Brain microvascular endothelial cell (primary cell): ENCODE results near the gene ATP6V0A4.

Experiments
- DNase-seq: peaks from one replicate; pipeline ENCODE4 v3.0.0-alpha.2; 2020
- H3K27ac ChIP-seq: fragments of 250-450 bp; sonication (Bioruptor Pico); 2 replicates; pipeline ENCODE4 v1.5.1; 2020; ENCODE audit warnings: mild to moderate bottlenecking, moderate library complexity
- H3K27me3 ChIP-seq: fragments of 250-450 bp; sonication (Bioruptor Pico); replicated peaks from 2 replicates; pipeline ENCODE4 v1.5.1; 2020; ENCODE audit warnings: mild to moderate bottlenecking
- H3K36me3 ChIP-seq: fragments of 250-450 bp; sonication (Bioruptor Pico); replicated peaks from 2 replicates; pipeline ENCODE4 v1.5.1; 2020; ENCODE audit warnings: mild to moderate bottlenecking
- H3K4me3 ChIP-seq: 2 replicates; pipeline ENCODE4 v1.5.1; 2011; ENCODE audit warnings: low read depth, mild to moderate bottlenecking, control low read depth, low read length, moderate library complexity
- CTCF ChIP-seq: IDR thresholded peaks from 2 replicates; pipeline ENCODE4 v1.5.1; 2011; ENCODE audit warnings: low read depth, mild to moderate bottlenecking, moderate library complexity, low read length, control low read depth, inconsistent platforms; ENCODE audit errors: missing control alignments
- in situ Hi-C: cut with HindIII; loops from 2 replicates; pipeline ENCODE4 v1.10.0; 2017; ENCODE audit warnings: low sequenced_read_pairs, low pct_ligation_motif_present

Gene ATP6V0A4

GRCh38 chr7:138726288-138726687 lies 71.7 kb downstream of the ATP6V0A4 start:
- in situ Hi-C loops: no loop called here
- H3K27me3 ChIP-seq: no peaks in the 10 kb centered on the region

GRCh38 chr7:138720286-138720685 lies 77.7 kb downstream of the ATP6V0A4 start:
- no peak for TF ChIP-seq CTCF
- Histone ChIP-seq H3K27me3 (no peaks in the 10 kb centered on the region), H3K4me3 (no peak overlapping the region), H3K27ac (no peak overlapping the region), H3K36me3 (no peaks in the 10 kb centered on the region)
- in situ Hi-C loops: no loop called here
- peak; percentile 13 for DNase-seq

More at GRCh38 chr7:138726288-138726687, 71.7 kb downstream of the ATP6V0A4 start:
- TF ChIP-seq CTCF: peak; percentile 20
- Histone ChIP-seq H3K36me3 (no peaks in the 10 kb centered on the region), H3K4me3 (no peak overlapping the region), H3K27ac (no peak overlapping the region)
- no peak for DNase-seq

DNA sequence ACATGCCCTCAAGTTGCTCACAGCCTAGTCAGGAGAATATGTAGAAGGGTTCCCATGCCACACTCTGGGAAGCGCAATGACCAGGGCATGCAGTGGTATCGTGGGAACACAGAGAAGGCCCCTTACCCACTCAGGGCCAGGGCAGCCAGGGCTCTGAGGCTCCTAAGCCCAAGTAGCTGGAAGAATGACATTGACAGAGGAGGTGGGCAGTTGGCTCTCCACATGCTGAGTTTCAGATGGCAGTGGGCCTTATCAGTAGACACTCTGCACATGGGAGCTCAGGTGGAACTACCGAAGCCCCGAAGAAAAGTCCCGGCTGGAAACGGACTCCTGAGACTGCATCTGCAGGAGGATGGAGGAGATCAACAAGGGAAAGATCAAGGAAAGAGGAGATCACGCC lies 81.1 kb downstream of the ATP6V0A4 start:
- Histone ChIP-seq H3K27me3 (no peaks in the 10 kb centered on the region), H3K27ac (no peak overlapping the region), H3K4me3 (no peak overlapping the region), H3K36me3 (no peaks in the 10 kb centered on the region)
- DNase-seq: no peak
- in situ Hi-C loops: no loop called here
- no peak for TF ChIP-seq CTCF

DNA sequence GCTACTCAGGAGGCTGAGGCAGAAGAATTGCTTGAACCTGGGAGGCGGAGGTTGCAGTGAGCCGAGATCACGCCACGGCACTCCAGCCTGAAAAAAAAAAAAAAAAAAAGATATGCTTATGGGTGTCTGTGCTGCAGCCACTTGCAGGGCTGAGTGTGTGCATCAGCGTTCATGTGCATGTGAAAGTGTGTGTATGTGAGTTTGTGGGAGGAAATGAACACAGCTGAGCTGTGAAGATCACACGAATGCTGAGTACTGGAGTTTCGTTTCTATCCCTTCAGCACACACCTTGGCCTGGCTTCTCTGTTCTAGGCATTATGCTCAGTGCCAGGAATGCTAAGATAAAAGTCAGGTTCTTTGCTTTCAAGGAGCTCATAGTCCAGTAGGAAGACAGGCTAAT lies 84.8 kb downstream of the ATP6V0A4 start:
- TF ChIP-seq CTCF: no peak
- in situ Hi-C loops: no loop called here
- H3K27me3 ChIP-seq: no peaks in the 10 kb centered on the region
- no peak overlapping the region for H3K27ac ChIP-seq
- no peak overlapping the region for H3K4me3 ChIP-seq
- no peaks in the 10 kb centered on the region for H3K36me3 ChIP-seq
- no peak for DNase-seq

DNA sequence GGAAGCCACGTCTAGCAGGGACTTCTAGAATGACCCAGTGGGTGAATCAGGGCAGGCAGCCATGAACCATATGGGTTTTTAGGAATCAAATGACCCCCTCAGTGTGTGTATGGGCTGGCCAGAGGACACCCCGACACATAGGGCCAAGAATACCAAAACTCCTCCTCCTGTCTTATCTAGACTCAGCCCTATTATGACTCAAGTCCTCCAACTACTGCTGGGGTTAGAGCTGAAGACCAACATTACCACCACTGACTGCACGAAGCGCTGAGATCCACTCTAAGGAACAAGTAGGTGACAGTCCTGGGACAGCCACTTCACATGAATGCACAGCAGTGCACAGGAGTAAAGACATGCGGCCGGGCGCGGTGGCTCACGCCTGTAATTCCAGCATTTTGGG lies 85.3 kb downstream of the ATP6V0A4 start:
- TF ChIP-seq CTCF: no peak

More for the DNA sequence above, 85.3 kb downstream of the ATP6V0A4 start:
- in situ Hi-C loops: no loop called here
- Histone ChIP-seq H3K27ac (no peak overlapping the region), H3K4me3 (no peak overlapping the region), H3K27me3 (no peaks in the 10 kb centered on the region), H3K36me3 (no peaks in the 10 kb centered on the region)
- no peak for DNase-seq
